GM18858 (cell line): ENCODE results near the gene HHIP.

ENCODE experiments used
- ATAC-seq: cut with Tn5 transposase; IDR thresholded peaks from one replicate; pipeline ENCODE4 v1.9.1; 2021; ENCODE audit not compliant: unreplicated experiment

HHIP gene

DNA sequence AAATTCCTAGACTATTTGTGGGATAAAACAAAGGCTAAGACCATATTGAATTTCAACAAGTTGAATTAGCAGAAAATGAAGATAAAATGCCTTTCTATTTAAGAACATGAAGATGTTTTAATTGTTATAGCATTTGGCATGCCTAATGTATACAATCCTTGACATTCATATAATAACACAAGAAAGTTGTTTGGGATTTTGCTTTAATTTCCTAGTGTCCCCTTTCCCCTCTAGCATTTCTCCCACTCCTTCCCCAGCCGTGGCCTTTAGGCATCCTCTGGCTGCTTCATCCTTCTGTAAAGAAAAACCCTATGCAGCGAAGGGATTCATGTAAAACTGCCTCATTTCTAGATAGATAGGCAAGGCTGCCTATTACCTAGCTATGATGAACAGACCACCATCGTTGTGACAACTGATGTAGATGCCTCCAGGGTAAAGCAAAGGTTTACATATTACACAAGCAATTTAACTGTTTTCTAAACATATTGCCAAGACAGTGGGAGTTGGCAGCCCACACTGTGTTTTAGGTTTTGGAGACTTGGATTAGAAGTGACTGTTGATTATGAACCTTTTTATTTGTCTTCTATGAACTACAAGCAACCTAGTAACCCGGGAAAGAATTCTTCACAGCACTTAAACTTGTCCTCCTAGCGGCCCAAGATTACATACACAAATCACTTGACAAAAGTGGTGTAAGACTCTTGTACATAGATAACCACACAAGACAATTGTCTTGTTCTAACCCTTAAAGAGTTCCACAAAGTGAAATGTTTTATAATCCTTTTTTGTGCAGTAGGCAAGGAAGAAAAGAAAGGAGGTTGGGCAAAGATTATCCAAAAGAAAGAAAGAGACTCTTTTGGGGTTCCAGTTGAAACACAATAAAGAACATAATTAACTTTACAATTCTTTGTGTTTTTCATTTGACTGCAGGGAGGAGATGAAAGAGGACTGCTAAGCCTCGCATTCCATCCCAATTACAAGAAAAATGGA is 59.9 kb downstream of the HHIP start:
- no peak for ATAC-seq

DNA sequence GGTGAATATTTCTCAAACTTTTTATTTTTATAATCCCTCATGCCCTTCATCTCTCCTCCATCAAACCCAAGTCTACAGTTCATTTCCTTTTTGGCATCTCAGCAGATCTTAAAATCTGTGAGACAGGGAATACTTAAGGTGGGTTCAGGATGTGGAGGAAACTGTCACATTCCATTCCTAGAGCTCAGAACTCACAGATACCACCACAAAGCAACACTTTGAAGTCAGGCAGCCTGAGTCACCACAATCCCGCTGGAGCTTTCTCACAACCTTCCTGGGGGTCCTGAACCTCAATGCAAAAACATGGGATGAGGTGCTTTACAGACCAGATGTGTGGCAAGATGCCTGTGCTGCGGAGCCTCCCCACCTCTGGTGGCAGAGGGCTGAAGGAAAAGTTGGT is 63.2 kb downstream of the HHIP start:
- no peak for ATAC-seq

- no peak for ATAC-seq
These were observed 64.0 kb downstream of the HHIP start for GRCh38 chr4:144709793-144710525.

DNA sequence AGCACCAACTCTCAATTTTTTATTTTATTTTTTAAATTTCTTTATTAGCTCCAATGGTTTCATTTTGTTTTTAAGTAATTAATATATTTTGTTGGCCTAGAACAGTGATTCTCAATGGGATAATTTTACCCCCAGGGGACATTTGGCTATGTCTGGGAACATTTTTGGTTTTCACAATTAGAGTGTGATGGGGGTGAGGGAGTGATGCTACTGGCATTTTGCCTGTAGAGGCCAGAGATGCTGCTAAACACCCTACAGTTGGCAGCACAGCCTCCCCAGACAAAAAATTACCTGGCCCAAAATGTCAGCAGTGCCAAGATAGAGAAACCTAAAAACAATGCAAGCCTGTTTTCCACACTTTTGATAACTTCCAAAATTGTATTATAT is 64.6 kb downstream of the HHIP start:
- ATAC-seq, result no peak

- ATAC-seq, result no peak
These were observed 65.9 kb downstream of the HHIP start for GRCh38 chr4:144711700-144712456.

GRCh38 chr4:144712775-144713174 is 66.8 kb downstream of the HHIP start:
- ATAC-seq, result no peak

- ATAC-seq, result no peak
These were observed 68.2 kb downstream of the HHIP start for GRCh38 chr4:144714166-144714565.

DNA sequence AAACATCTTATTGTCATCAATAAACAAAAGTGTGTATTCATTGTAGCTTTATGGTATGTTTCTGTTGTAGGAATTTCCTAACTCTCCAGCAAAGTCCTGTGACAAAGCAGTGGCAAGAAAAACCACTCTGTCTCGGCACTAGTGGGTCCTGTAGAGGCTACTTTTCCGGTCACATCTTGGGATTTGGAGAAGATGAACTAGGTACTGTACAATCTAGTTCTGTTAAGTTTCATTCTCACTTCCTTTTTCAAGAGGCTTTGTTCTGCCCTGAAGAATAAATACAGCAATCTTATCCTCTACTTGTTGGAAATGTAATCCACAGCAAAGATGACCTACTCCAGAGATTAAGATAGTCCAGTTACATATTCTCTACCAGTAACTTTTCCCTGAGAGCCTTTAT is 69.3 kb downstream of the HHIP start:
- peak; percentile 84 for ATAC-seq

- no peak for ATAC-seq
These were observed 70.8 kb downstream of the HHIP start for GRCh38 chr4:144716778-144717177.

DNA sequence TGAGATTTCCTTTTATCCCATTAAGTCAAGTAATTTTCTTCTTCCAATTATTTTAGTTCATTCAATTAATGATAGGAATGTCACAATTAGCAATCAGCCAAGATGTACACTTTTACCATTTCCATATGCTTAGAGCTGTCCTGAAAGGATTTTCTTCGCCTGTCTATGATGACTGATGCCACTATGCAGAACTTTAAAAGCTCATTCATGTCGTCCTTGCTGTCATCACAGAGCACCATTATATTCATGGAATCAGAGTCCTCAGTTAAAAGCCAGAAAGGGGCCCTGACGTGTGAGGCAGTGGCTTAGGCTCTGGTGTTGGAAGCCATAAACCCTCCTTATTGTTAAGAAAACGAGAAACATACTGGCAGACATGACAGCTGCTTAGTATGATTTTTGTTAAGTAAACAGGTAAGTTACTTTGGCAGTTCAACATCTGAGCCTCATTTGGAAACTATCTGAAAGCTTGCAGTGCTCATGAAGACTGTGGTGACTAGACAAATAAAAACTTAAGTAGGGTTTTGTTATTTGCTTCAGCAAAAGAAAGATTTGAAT is 73.1 kb downstream of the HHIP start:
- no peak for ATAC-seq

- no peak for ATAC-seq
These were observed 74.5 kb downstream of the HHIP start for GRCh38 chr4:144720491-144720890.

DNA sequence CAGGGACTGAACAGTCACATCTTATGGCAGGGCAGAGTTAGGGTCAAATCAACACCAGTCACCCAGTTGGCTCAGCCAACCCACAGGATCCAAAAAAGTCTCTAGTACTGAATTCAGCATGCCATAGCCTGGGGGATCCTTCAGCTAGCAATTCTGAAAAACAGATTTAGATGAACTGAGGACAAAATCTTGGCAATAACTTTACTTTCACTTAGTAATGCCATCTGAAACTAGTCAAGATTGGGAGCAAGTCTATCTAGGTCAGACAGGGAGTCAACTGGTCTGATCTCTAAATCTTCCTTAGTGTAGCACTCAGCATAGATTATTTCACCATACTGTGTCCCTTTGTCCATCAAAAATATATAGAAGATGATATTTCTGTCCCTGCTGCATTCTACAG is 76.0 kb downstream of the HHIP start:
- ATAC-seq, result no peak

DNA sequence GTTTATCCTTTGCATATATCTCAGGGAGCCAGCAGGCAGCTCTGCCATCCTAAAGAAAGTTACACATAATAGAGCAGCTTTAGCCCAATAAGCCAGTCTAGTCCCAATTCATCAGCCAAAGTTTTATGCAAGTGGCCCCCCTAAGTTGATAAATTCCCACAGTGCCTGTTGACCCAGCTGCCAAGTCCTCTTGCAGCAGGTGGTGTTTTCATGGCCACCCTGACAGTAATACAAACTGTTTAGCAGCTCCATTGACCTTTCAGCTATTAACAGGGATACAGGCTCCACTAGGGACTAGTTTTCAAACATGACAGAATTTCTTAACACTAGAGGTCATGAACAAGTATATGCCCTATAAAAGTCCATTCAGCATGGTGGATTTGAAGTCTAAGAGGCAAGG is 77.5 kb downstream of the HHIP start:
- ATAC-seq, result no peak

GRCh38 chr4:144729175-144729574 is 83.2 kb downstream of the HHIP start:
- ATAC-seq, result no peak

DNA sequence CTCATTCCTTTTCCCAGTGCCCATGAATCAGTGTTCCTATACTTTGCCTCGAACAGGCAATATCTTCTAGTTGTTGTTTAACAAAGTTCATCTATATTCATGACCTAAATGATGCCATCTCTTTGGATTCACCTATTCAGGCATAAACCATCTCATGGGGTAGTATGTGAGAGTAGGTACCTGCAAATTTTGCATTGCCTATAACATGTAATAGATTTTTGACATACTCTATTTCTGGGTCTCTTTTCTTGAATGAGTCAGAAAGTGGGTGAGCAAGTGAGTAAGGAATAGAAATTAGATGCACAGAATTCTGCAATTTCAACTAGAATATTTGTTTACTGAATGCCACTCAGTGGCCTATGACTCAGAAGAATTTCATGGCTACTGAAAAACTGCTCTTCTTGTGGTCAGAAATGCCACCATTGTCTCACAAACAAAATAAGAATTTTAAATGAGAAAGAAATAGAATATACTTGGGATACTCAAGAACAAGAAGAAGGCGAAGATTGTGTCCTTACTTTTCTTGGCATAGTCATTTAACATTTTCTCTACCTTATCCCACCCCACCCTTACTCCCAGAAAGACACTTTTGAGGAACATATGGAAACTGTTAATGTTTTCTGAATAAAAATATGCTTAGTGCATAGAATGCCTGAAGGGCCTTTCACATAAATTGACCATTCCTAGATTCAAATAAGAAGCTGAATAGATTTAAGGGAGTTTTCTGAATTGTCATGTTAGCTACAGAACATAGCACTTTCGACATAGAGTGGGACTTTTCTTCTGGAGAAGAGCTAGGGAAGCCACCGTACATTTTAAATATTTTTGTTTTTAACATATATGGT is 86.8 kb downstream of the HHIP start:
- ATAC-seq, result no peak

- no peak for ATAC-seq
These were observed 87.6 kb downstream of the HHIP start for GRCh38 chr4:144733566-144733965.

GRCh38 chr4:144734522-144734921 is 88.6 kb downstream of the HHIP start:
- ATAC-seq, result no peak

GRCh38 chr4:144738649-144739048 is 92.7 kb downstream of the HHIP start:
- ATAC-seq, result no peak

DNA sequence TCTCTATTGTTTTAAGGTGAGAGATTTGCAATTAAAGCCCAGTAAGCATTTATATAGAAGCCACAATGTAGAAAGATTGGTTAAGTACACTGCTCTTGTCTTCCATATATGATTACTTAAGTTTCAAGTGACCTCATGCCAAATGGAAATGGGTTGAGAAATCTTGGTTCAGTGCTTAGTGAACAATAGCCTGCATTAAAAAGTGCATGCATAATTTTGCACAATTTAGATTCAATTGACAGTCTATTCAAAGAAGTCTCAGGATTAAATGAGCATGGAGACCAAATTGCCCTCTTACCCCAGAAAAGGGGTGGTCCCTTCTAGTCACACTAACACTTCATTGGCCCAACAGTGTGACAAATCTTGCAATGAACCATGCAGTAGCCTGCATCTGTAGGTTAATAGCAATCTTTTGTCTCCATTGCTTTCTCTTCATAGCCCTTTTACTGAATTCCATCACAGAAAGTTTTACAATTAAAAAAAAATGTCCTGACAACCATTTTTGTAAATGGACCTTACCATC is 93.6 kb downstream of the HHIP start:
- ATAC-seq, result no peak

GRCh38 chr4:144740316-144740715 is 94.4 kb downstream of the HHIP start:
- ATAC-seq, result no peak
